HUES6 (cell line): Measurements from ENCODE around the gene UNC45B.
"Not testable (repeated sequence)": the region's sequence is repeated elsewhere in the genome, so short reads cannot be mapped to it uniquely, and the experiment has no call there.

Source experiments
- H3K27ac ChIP-seq: 2 replicates; pipeline ENCODE4 v1.7.0; 2013; ENCODE audit warnings: low read depth, mild to moderate bottlenecking, low read length, inconsistent platforms
- H3K27me3 ChIP-seq: 2 replicates; pipeline ENCODE4 v1.6.1; 2013; ENCODE audit warnings: low read length; ENCODE audit not compliant: control insufficient read depth, insufficient read depth
- H3K36me3 ChIP-seq: 2 replicates; pipeline ENCODE4 v1.6.1; 2013; ENCODE audit warnings: low read length; ENCODE audit not compliant: control insufficient read depth, insufficient read depth
- H3K4me1 ChIP-seq: 2 replicates; pipeline ENCODE4 v1.6.1; 2013; ENCODE audit warnings: low read length; ENCODE audit not compliant: control insufficient read depth, insufficient read depth
- H3K4me3 ChIP-seq: 2 replicates; pipeline ENCODE4 v1.5.1; 2013; ENCODE audit warnings: low read depth, low read length
- H3K9ac ChIP-seq: one replicate; pipeline ENCODE4 v1.6.1; 2013; ENCODE audit warnings: mild to moderate bottlenecking, low read length
- H3K9me3 ChIP-seq: 2 replicates; pipeline ENCODE4 v1.6.1; 2013; ENCODE audit warnings: low read depth, low read length; ENCODE audit not compliant: control insufficient read depth, insufficient read depth

The UNC45B gene

DNA sequence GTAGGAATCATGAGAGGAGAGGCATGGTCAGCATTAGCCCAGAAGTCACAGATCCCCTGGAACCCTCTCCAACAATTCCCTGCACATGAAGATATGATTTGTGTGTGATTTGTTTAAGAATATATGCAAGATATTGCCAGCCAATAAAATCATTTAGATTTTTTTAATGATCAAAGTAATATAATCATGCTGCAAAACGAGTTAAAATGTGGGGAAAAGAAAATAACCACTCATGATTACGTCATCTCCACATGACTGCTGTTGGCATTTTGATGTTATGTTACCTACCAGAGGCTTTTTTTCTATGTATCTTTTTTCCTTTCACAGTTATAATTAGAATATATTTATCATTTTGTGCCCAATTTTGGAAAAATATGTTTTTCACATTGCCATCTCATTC, 24.2 kb downstream of the UNC45B start:
- no peaks in the 10 kb centered on the region for H3K9me3 ChIP-seq
- no peak overlapping the region for H3K27ac ChIP-seq
- H3K36me3 ChIP-seq: no peaks in the 10 kb centered on the region
- H3K4me3 ChIP-seq: no peak overlapping the region
- no peaks in the 10 kb centered on the region for H3K4me1 ChIP-seq
- H3K27me3 ChIP-seq: peaks cover 5% of the 10 kb centered on the region; the same call in 1 of the 2 replicates
- H3K9ac ChIP-seq: no peak overlapping the region

DNA sequence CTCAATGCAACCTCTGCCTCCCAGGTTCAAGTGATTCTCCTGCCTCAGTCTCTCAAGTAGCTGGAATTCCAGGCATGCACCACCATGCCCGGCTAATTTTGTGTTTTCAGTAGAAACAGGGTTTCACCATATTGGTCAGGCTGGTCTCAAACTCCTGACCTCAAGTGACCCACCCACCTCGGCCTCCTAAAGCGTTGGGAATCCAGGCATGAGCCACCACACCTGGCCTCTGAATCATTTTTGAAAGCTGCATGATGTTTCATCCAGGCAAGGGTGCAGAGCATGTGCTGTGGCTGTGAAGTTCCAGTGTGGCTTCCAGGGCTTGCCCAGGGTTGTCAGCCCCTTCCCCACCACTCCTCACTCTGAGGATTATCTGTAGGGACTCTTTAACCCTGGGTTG, 24.7 kb downstream of the UNC45B start:
- not testable (repeated sequence) for H3K4me3 ChIP-seq, H3K27ac ChIP-seq, H3K4me1 ChIP-seq, H3K9ac ChIP-seq, H3K36me3 ChIP-seq, H3K27me3 ChIP-seq, H3K9me3 ChIP-seq

DNA sequence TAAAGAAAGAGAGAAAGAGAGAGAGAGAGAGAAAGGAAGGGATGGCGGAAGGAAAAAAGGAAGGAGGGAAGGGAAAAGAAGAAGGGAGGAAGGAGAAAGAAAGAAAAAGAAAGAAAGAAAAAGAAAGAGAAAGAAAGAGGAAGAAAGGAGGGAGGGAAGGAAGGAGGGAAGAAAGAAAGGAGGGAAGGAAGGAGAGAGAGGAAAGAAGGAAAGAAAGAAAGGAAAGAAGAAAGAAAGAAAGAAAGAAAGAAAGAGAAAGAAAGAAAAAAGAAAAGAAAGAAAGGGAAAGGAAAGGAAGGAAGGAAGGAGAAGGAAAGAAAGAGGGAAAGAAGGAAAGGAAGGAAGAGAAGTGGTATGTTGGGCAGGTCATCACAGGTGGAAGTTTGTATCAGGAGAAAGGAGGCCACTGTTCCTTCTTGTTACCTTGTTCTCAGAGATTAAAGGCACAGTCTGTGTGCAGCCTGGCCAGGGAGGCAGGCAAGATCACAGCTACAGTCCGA, 27.3 kb downstream of the UNC45B start:
- Histone ChIP-seq H3K4me3 (no peak overlapping the region), H3K27ac (no peak overlapping the region), H3K36me3 (no peaks in the 10 kb centered on the region), H3K4me1 (no peaks in the 10 kb centered on the region), H3K9me3 (no peaks in the 10 kb centered on the region), H3K9ac (no peak overlapping the region), H3K27me3 (peaks cover 5% of the 10 kb centered on the region; the same call in 1 of the 2 replicates)

DNA sequence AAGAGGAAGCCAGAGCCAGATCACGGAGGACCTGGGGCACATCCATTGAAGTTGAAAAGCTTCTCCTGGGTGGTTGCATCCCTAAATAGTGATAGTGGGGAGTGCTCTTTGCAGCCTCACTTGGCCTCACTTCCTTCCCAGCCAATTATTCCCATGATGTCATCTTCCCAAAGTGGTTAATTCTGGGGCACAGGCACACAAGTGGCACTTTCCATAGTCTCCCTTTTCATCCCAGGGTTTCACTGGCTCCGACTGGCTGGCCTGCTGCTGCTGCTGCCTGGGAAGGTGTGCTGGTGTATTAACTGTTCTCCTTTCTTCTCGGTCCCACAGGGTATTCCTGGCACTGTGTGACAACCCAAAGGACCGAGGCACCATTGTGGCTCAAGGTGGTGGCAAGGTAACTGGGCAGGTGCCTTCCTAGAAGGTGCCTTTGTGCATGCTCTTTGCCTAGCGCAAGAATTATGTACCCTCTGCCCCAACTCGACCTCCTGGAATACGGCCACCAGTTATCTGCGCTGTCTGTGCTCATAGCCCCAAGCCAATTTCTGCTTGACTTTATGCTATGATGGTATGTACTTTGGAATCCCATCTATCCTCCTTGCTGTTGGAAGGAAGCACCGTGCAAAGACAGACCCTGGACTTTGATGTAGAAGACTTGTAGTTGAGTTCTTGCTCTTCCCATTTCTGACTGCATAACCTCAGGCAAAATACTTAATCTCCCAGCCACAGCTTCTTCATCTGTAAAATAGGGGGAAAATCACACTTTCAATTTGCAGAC, 28.2 kb downstream of the UNC45B start:
- Histone ChIP-seq H3K9me3 (no peaks in the 10 kb centered on the region), H3K4me1 (no peaks in the 10 kb centered on the region), H3K36me3 (no peaks in the 10 kb centered on the region), H3K27me3 (peaks cover 5% of the 10 kb centered on the region; the same call in 1 of the 2 replicates), H3K4me3 (no peak overlapping the region), H3K27ac (no peak overlapping the region), H3K9ac (no peak overlapping the region)

DNA sequence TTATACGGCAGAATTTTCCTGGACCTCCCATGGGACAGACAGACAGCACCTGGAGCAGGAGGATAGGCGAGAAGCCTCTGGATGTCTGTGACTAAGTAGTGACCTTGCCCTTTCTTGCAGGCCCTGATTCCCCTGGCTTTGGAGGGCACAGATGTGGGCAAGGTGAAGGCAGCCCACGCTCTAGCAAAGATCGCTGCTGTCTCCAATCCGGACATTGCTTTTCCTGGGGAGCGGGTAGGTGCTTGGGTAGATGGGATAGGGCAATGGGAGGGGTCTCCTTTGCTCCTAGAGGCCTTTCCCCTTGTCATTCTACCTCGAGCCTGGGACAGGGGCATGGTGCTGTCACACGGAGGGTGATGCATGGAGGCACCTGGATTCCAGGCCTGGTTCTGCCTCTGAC, 29.3 kb downstream of the UNC45B start:
- Histone ChIP-seq H3K36me3 (no peaks in the 10 kb centered on the region), H3K9ac (no peak overlapping the region), H3K4me1 (no peaks in the 10 kb centered on the region), H3K9me3 (no peaks in the 10 kb centered on the region), H3K27me3 (peaks cover 5% of the 10 kb centered on the region; the same call in 1 of the 2 replicates), H3K4me3 (no peak overlapping the region), H3K27ac (no peak overlapping the region)

DNA sequence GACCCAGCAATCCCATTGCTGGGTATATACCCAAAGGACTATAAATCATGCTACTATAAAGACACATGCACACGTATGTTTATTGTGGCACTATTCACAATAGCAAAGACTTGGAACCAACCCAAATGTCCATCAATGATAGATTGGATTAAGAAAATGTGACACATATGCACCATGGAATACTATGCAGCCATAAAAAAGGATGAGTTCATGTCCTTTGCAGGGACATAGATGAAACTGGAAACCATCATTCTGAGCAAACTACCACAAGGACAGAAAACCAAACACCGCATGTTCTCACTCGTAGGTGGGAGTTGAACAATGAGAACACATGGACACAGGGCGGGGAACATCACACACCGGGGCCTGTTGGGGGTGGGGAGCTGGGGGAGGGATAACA, 31.8 kb downstream of the UNC45B start:
- not testable (repeated sequence) for H3K36me3 ChIP-seq, H3K4me1 ChIP-seq

DNA sequence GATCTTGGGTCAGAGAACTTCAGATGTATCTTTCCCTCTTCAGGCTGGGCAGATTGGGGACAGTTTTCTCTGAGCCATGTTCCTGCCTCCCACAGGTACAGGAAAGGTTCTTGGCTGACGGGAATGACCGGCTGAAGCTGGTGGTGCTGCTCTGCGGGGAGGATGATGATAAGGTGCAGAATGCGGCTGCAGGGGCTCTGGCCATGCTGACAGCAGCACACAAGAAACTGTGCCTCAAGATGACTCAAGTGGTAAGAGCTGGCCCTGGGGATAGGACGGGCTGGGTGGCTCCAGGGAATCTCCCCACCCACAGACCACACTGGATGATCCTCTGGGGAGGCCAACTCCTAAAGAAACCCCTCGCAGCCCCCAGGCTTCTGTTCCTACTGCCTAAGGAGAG, 35.7 kb downstream of the UNC45B start:
- no peak overlapping the region for H3K27ac ChIP-seq
- peaks cover 3% of the 10 kb centered on the region; the same call in 1 of the 2 replicates for H3K27me3 ChIP-seq
- no peaks in the 10 kb centered on the region for H3K36me3 ChIP-seq
- H3K4me1 ChIP-seq: no peaks in the 10 kb centered on the region
- no peak overlapping the region for H3K4me3 ChIP-seq
- H3K9me3 ChIP-seq: no peaks in the 10 kb centered on the region
- H3K9ac ChIP-seq: no peak overlapping the region

More for the DNA sequence above, 31.8 kb downstream of the UNC45B start:
- H3K27ac ChIP-seq, H3K9ac ChIP-seq, H3K27me3 ChIP-seq, H3K4me3 ChIP-seq, H3K9me3 ChIP-seq: not testable (repeated sequence)

DNA sequence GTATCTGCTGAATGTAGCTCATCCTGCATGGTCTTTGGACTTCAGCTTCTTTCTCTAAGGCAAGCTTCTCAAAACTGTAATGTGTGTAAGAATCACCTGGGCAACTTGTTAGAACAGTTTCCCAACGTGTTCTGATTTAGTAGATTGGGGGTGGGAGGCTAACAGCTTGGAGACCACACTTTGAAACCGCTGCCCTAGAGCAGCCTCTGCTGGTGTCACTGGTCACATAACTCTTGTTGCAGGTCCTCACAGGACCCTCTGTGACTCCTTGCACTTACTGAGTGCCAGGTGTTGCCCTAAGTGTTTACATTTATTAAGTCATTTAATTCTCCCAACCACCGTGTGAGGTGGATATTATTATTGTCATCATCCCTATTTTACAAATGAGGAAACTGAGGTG, 36.7 kb downstream of the UNC45B start:
- Histone ChIP-seq H3K9ac (no peak overlapping the region), H3K36me3 (no peaks in the 10 kb centered on the region), H3K4me1 (no peaks in the 10 kb centered on the region), H3K4me3 (no peak overlapping the region), H3K9me3 (no peaks in the 10 kb centered on the region), H3K27me3 (peaks cover 3% of the 10 kb centered on the region; the same call in 1 of the 2 replicates), H3K27ac (no peak overlapping the region)

DNA sequence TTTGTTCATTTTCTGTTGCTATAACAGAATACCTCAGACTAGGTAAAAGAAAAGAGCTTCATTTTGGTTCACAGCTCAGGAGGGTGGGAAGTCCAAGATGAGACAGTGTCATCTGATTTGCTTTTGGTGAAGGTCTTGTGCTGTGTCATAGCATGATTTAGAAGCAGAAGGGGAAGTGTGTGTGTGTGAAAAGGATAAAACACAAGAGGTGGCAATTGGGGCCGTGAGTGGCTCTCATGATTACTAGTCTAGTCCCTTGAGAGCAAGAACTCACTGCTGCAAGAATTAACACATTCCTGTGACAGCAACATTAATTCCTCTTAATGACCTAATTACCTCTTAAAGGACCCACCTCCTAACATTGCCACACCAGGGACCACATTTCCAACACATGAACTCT, 38.2 kb downstream of the UNC45B start:
- Histone ChIP-seq H3K4me3 (no peak overlapping the region), H3K36me3 (no peaks in the 10 kb centered on the region), H3K9me3 (no peaks in the 10 kb centered on the region), H3K4me1 (no peaks in the 10 kb centered on the region), H3K27me3 (peaks cover 3% of the 10 kb centered on the region; the same call in 1 of the 2 replicates), H3K9ac (no peak overlapping the region), H3K27ac (no peak overlapping the region)

DNA sequence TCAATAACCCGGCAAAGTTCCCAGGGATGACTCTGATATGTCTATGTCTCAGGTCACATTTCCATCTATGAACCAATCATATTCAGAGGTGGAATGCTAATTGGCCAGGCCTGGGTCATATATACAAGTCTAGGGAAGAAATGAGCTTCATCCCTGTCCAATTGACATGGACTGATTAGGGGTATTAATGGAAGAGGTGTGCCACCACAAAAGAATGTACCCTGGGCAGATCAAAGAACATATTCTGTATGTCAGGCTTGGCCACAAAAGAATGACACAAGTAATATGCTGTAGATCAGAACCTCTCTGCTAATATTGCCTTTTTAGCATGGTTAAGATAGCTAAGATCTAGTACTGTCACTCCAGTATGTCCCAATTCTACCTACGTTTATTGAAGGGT, 39.9 kb downstream of the UNC45B start:
- H3K27me3 ChIP-seq: peaks cover 3% of the 10 kb centered on the region; the same call in 1 of the 2 replicates
- no peaks in the 10 kb centered on the region for H3K4me1 ChIP-seq
- no peak overlapping the region for H3K27ac ChIP-seq
- H3K4me3 ChIP-seq: no peak overlapping the region
- no peaks in the 10 kb centered on the region for H3K9me3 ChIP-seq
- no peak overlapping the region for H3K9ac ChIP-seq
- no peaks in the 10 kb centered on the region for H3K36me3 ChIP-seq

DNA sequence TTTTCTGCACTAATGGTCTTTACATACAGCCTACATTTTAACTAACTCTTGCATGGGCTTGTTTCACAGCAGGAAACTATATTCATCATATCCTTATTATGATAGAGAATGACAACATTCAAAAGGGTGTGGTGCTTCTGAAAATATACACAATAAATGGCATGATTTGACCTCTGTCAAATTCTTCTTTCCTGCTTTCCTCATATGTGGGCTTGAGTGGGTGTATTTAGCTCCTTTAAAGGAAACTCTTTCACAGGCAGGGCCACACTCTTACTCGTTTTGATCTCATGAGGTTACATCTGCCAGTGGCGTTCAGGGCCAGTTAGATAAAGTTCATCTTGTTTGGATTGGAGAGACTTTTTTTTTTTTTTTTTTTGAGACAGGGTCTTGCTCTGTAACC, 40.5 kb downstream of the UNC45B start:
- peaks cover 3% of the 10 kb centered on the region; the same call in 1 of the 2 replicates for H3K27me3 ChIP-seq

More for the DNA sequence above, 40.5 kb downstream of the UNC45B start:
- Histone ChIP-seq H3K4me1 (no peaks in the 10 kb centered on the region), H3K36me3 (no peaks in the 10 kb centered on the region), H3K4me3 (no peak overlapping the region), H3K27ac (no peak overlapping the region), H3K9ac (no peak overlapping the region), H3K9me3 (no peaks in the 10 kb centered on the region)
